Measurements from ENCODE around the gene ELL2.
"Not testable (repeated sequence)": the region's sequence is repeated elsewhere in the genome, so short reads cannot be mapped to it uniquely, and the experiment has no call there.

ELL2 gene

DNA sequence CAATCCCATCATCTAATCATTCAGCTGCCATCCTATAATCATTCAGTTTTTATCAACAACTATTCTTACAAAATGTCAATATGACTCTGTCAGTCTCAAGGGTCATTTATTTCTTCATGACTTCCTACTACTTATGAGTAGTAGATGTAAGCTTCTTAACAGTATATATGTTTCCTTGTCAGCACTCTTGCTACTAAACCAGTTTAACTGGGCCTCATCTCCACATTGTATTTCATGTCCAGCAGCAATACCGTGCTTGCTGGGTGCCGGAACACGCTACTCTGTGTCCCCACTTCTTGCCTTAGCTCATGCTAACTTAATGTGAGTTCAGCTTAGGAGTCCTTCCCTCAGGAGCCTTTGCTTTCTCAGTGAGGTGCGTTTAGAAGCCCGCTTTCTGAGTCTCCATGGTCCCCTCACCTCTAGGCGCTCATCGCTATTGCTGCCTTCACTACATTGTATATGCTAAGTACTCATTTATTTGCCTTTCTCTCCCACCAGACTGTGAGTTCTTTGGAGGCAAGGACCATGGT is 32.9 kb downstream of the ELL2 start:
- no peak for DNase-seq (ENCODE audit: extremely low read depth, insufficient read length)
- H3K4me3 ChIP-seq (replicated peaks; ENCODE audit: low read depth, low read length), result peak overlapping the region; percentile 8; the same call in 1 of the 2 replicates
- no peaks in the 10 kb centered on the region for H3K36me3 ChIP-seq (ENCODE audit: control insufficient read depth, insufficient read depth, low read length)
- H3K27me3 ChIP-seq (replicated peaks; ENCODE audit: control insufficient read depth, insufficient read depth, low read length), result no peaks in the 10 kb centered on the region
- TF ChIP-seq, protein P1, sequence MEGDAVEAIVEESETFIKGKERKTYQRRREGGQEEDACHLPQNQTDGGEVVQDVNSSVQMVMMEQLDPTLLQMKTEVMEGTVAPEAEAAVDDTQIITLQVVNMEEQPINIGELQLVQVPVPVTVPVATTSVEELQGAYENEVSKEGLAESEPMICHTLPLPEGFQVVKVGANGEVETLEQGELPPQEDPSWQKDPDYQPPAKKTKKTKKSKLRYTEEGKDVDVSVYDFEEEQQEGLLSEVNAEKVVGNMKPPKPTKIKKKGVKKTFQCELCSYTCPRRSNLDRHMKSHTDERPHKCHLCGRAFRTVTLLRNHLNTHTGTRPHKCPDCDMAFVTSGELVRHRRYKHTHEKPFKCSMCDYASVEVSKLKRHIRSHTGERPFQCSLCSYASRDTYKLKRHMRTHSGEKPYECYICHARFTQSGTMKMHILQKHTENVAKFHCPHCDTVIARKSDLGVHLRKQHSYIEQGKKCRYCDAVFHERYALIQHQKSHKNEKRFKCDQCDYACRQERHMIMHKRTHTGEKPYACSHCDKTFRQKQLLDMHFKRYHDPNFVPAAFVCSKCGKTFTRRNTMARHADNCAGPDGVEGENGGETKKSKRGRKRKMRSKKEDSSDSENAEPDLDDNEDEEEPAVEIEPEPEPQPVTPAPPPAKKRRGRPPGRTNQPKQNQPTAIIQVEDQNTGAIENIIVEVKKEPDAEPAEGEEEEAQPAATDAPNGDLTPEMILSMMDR (IDR thresholded peaks at IDR 0.05; ENCODE audit: insufficient read depth, low read length, poor library complexity, severe bottlenecking), result no peak

DNA sequence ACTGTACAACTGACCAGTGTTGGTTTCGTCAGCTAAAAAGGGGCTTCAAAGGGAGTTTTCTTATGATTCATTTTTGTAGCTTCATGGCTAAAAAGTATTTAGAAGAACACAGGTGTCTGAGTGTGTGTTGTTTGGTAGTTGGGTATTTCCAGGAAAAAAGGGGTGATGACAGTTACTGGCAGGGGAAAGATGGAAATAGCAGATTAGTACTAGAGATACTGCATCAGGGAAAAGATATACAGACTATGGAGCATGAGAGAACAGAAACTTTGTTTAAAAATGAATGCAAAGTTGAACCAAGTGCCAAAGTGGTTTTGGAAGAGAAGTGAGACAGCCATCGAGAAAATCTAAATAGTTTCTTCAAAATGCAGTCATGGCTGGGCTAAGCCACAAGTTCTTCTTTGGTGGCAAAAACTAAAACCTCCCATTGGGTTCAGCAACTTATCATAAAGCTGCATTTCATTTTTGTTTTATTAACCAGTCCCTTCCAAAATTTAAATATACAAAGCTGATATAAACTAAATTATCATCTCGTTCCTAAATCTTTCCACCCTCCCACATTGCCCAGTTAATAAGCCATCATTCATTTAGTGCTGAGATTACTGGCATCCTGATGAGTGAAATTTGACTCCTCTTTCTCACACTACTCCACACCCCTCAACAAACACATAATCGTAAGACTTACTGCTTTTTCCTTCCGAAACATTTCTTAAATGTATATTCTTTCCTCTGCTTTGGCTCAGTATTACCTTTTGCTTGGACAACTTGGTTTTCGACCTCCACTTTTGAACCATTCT is 33.5 kb downstream of the ELL2 start:
- peak; percentile 71 for DNase-seq (ENCODE audit: extremely low read depth, insufficient read length)
- Histone ChIP-seq H3K27me3 (replicated peaks; ENCODE audit: control insufficient read depth, insufficient read depth, low read length) (no peaks in the 10 kb centered on the region), H3K4me3 (replicated peaks; ENCODE audit: low read depth, low read length) (peak overlapping the region; percentile 8; the same call in 1 of the 2 replicates), H3K36me3 (ENCODE audit: control insufficient read depth, insufficient read depth, low read length) (0 out of 2 replicates have a peak, but pooled peaks cover 2% of the 10 kb centered on the region)
- TF ChIP-seq, protein P1 (IDR thresholded peaks at IDR 0.05; ENCODE audit: insufficient read depth, low read length, poor library complexity, severe bottlenecking), result no peak

GRCh38 chr5:95927300-95927699 is 34.4 kb downstream of the ELL2 start:
- H3K36me3 ChIP-seq (ENCODE audit: control insufficient read depth, insufficient read depth, low read length); DNase-seq (ENCODE audit: extremely low read depth, insufficient read length); H3K4me3 ChIP-seq (replicated peaks; ENCODE audit: low read depth, low read length); H3K27me3 ChIP-seq (replicated peaks; ENCODE audit: control insufficient read depth, insufficient read depth, low read length): not testable (repeated sequence)

- no peaks in the 10 kb centered on the region for H3K27me3 ChIP-seq (replicated peaks; ENCODE audit: control insufficient read depth, insufficient read depth, low read length)
- H3K36me3 ChIP-seq (ENCODE audit: control insufficient read depth, insufficient read depth, low read length), result peaks cover 5% of the 10 kb centered on the region
- TF ChIP-seq, protein P1 (IDR thresholded peaks at IDR 0.05; ENCODE audit: insufficient read depth, low read length, poor library complexity, severe bottlenecking), result no peak
- no peak overlapping the region; the same call in 1 of the 2 replicates for H3K4me3 ChIP-seq (replicated peaks; ENCODE audit: low read depth, low read length)
- peak; percentile 82 for DNase-seq (ENCODE audit: extremely low read depth, insufficient read length)
Measured at GRCh38 chr5:95925939-95926338, 35.7 kb downstream of the ELL2 start.

DNA sequence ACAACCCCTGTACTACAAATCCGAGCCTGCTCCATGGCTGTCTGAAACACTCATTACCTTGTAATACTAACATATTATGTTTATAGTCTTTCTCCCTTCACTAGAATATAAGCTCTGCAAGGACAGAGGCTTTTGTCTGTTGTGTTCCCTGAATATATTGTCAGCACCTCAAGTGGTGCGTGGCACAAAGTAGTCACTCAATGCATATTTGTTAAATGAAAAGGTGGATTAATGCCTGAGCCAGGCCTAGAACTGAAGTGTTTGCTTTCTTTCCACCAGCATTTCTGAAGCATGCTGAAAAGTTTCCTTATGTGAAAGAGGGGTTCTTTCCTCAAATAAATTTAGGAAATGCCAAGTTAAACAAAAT is 36.3 kb downstream of the ELL2 start:
- no peak for DNase-seq (ENCODE audit: extremely low read depth, insufficient read length)
- peaks cover 9% of the 10 kb centered on the region for H3K36me3 ChIP-seq (ENCODE audit: control insufficient read depth, insufficient read depth, low read length)
- H3K4me3 ChIP-seq (replicated peaks; ENCODE audit: low read depth, low read length), result peak overlapping the region; percentile 29
- no peaks in the 10 kb centered on the region for H3K27me3 ChIP-seq (replicated peaks; ENCODE audit: control insufficient read depth, insufficient read depth, low read length)
- TF ChIP-seq, protein P1 (IDR thresholded peaks at IDR 0.05; ENCODE audit: insufficient read depth, low read length, poor library complexity, severe bottlenecking), result no peak

- peak; percentile 51 for DNase-seq (ENCODE audit: extremely low read depth, insufficient read length)
- no peaks in the 10 kb centered on the region for H3K27me3 ChIP-seq (replicated peaks; ENCODE audit: control insufficient read depth, insufficient read depth, low read length)
- H3K36me3 ChIP-seq (ENCODE audit: control insufficient read depth, insufficient read depth, low read length), result peaks cover 9% of the 10 kb centered on the region
- TF ChIP-seq, protein P1 (IDR thresholded peaks at IDR 0.05; ENCODE audit: insufficient read depth, low read length, poor library complexity, severe bottlenecking), result no peak
- H3K4me3 ChIP-seq (replicated peaks; ENCODE audit: low read depth, low read length), result no peak overlapping the region; the same call in 1 of the 2 replicates
Measured at GRCh38 chr5:95924720-95925377, 36.8 kb downstream of the ELL2 start.

Measured in GM06990 (cell line).